ENCODE measurements around the gene ASTL.

DNA sequence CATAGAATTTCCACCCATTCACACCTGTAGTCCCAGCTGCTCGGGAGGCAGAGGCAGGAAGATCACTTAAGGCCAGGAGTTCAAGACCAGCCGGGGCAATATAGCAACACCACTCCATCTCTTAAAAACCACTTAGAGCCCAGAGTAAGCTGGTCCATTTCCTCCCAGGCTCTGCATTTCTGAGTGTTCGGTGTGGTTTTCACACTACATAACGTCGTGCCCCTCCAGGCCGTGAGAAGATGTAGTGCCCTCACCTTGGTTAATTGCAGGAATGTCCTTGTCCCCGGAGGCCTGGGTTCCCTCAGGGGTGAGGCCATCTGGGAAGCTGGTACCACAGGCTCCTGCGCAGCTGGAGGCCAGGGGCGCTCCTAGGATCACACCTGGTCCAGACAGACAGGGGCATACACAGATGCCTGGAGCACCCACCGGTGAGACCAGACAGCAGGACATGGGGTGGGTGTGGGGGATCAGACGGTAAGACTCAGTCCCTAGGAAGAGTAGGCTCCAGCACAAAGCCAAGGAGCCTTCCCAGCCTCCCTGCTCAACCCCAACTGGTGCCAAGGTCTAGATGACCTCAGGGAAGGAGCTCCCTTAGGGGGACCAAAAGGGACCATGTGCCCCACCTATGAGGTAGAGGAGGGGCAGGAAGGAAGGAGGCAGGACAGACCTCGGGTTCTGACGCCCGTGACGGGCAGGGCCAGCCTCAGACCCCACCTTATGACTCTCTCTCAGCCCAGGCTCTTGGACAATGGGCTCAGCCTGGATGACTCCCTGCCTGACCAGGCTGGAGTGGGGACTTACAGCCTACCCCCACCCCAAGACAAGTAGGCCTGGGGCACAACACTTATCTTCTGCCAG lies 752 bp downstream of the ASTL start:
- TF ChIP-seq, protein P1, sequence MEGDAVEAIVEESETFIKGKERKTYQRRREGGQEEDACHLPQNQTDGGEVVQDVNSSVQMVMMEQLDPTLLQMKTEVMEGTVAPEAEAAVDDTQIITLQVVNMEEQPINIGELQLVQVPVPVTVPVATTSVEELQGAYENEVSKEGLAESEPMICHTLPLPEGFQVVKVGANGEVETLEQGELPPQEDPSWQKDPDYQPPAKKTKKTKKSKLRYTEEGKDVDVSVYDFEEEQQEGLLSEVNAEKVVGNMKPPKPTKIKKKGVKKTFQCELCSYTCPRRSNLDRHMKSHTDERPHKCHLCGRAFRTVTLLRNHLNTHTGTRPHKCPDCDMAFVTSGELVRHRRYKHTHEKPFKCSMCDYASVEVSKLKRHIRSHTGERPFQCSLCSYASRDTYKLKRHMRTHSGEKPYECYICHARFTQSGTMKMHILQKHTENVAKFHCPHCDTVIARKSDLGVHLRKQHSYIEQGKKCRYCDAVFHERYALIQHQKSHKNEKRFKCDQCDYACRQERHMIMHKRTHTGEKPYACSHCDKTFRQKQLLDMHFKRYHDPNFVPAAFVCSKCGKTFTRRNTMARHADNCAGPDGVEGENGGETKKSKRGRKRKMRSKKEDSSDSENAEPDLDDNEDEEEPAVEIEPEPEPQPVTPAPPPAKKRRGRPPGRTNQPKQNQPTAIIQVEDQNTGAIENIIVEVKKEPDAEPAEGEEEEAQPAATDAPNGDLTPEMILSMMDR (IDR thresholded peaks at IDR 0.05), result no peak
- TF ChIP-seq POLR2A (IDR thresholded peaks at IDR 0.05), result no peak

Data from uterus (tissue), 2 donors.